Measurements from ENCODE around the gene SLC16A14.

- no peak for TF ChIP-seq CTCF (IDR thresholded peaks at IDR 0.05)
- TF ChIP-seq POLR2AphosphoS5 (IDR thresholded peaks at IDR 0.05), result no peak
Observed at GRCh38 chr2:230090967-230091366, 22.2 kb upstream of the SLC16A14 start.

Measured in gastroesophageal sphincter (tissue), 3 donors.